Keratinocyte (primary cell): Measurements from ENCODE around the gene RHCG.

ENCODE experiments used
- EZH2 ChIP-seq: IDR thresholded peaks from one replicate; pipeline ENCODE4 v1.6.1; 2012; ENCODE audit warnings: inconsistent platforms, mild to moderate bottlenecking, low read length, moderate library complexity
- TF ChIP-seq, protein P1 (sequence below), 3 experiments: IDR thresholded peaks in 1 of 3; conservative IDR thresholded peaks in 1 of 3; optimal IDR thresholded peaks in 1 of 3; 2 replicates in 2 of 3; 3 replicates in 1 of 3; pipeline versions ENCODE3 to v1.5.1; 2011; ENCODE audit warnings: low read length in 3 of 3, mild to moderate bottlenecking in 3 of 3, moderate library complexity in 2 of 3, control low read depth in 1 of 3, inconsistent platforms in 1 of 3; ENCODE audit not compliant: insufficient read depth in 2 of 3; ENCODE audit errors: extremely low read depth in 1 of 3

GRCh38 chr15:89462198-89462912 lies 34.0 kb downstream of the RHCG start:
- TF ChIP-seq, protein P1, sequence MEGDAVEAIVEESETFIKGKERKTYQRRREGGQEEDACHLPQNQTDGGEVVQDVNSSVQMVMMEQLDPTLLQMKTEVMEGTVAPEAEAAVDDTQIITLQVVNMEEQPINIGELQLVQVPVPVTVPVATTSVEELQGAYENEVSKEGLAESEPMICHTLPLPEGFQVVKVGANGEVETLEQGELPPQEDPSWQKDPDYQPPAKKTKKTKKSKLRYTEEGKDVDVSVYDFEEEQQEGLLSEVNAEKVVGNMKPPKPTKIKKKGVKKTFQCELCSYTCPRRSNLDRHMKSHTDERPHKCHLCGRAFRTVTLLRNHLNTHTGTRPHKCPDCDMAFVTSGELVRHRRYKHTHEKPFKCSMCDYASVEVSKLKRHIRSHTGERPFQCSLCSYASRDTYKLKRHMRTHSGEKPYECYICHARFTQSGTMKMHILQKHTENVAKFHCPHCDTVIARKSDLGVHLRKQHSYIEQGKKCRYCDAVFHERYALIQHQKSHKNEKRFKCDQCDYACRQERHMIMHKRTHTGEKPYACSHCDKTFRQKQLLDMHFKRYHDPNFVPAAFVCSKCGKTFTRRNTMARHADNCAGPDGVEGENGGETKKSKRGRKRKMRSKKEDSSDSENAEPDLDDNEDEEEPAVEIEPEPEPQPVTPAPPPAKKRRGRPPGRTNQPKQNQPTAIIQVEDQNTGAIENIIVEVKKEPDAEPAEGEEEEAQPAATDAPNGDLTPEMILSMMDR (optimal IDR thresholded peaks at IDR 0.05 in 1 of 3, IDR thresholded peaks at IDR 0.05 in 1 of 3, conservative IDR thresholded peaks at IDR 0.05 in 1 of 3; ENCODE audit: extremely low read depth in 1 of 3, insufficient read depth in 2 of 3, low read length in 3 of 3): no peak
- no peak for TF ChIP-seq EZH2
